H1 (cell line): ENCODE results near the gene PRSS38. TPM values are rescaled to one million over a fixed set of nuclear protein-coding genes. Genes with fewer than 3 reads are reported as not detected.

Source experiments
- CEBPB ChIP-seq: IDR thresholded peaks from 2 replicates; pipeline ENCODE4 v1.6.1; 2012; ENCODE audit warnings: low read depth, low read length
- CHD7 ChIP-seq: fragments of 300-600 bp; sonication (generic); IDR thresholded peaks from 2 replicates; pipeline ENCODE4 v1.7.1; 2012; ENCODE audit warnings: low read length, moderate library complexity, mild to moderate bottlenecking, inconsistent platforms; ENCODE audit not compliant: insufficient replicate concordance
- E2F6 ChIP-seq: IDR thresholded peaks from 2 replicates; pipeline ENCODE4 v1.6.1; 2012; ENCODE audit warnings: inconsistent platforms
- GTF2F1 ChIP-seq: IDR thresholded peaks from 2 replicates; pipeline ENCODE4 v1.6.1; 2012; ENCODE audit warnings: low read depth, low read length, improper control_type of control experiment, borderline replicate concordance
- HDAC2 ChIP-seq, 2 experiments: fragments of 300-600 bp in 1 of 2; sonication (generic) in 1 of 2; IDR thresholded peaks; 2 replicates each; pipeline ENCODE4 v1.6.1; 2011 to 2012; ENCODE audit warnings: low read depth in 2 of 2, low read length in 2 of 2, mild to moderate bottlenecking in 2 of 2, moderate library complexity in 2 of 2, borderline replicate concordance in 1 of 2, inconsistent platforms in 1 of 2
- PHF8 ChIP-seq: fragments of 200-600 bp; sonication (generic); conservative IDR thresholded peaks from 2 replicates; pipeline ENCODE4 v1.7.1; 2012; ENCODE audit warnings: low read depth, mild to moderate bottlenecking, inconsistent platforms, low read length, moderate library complexity
- RAD21 ChIP-seq, 2 experiments: IDR thresholded peaks in 1 of 2; conservative IDR thresholded peaks in 1 of 2; 2 replicates each; pipeline ENCODE4 v1.6.1; 2011; ENCODE audit warnings: low read depth in 2 of 2, low read length in 2 of 2, improper control_type of control experiment in 1 of 2, inconsistent platforms in 1 of 2, mild to moderate bottlenecking in 1 of 2, moderate library complexity in 1 of 2
- RXRA ChIP-seq: IDR thresholded peaks from 2 replicates; pipeline ENCODE4 v1.6.1; 2011; ENCODE audit warnings: low read depth, mild to moderate bottlenecking, low read length, moderate library complexity; ENCODE audit not compliant: insufficient read depth
- SUZ12 ChIP-seq: fragments of 200-600 bp; sonication (generic); IDR thresholded peaks from 2 replicates; pipeline ENCODE4 v1.6.1; 2012; ENCODE audit warnings: mild to moderate bottlenecking, inconsistent platforms, low read length, moderate library complexity, mixed read lengths
- polyA plus RNA-seq, 7 experiments: library from polyadenylated mRNA; depleted of rRNA in 3 of 7; stranded (reverse) in 5 of 7; unstranded in 2 of 7; fragments of >200 nt in 5 of 7; fragments of 200-250 nt in 2 of 7; gene quantifications; 1 replicate in 5 of 7; 2 replicates in 1 of 7; 4 replicates in 1 of 7; pipeline versions ENCODE4 v1.2.1 to v1.2.3, GENCODE V29; 2011 to 2013; ENCODE audit warnings: missing spikeins in 2 of 7, mixed read lengths in 2 of 7
- total RNA-seq: library from RNA; stranded (reverse); fragmentation: NEBNext Ultra II Directional; extraction: Animal tissue kit (Norgen Biotek cat#: 25700); gene quantifications from 2 replicates; pipeline ENCODE4 v1.2.1, GENCODE V29; 2021

The PRSS38 gene
- total and polyA plus RNA-seq, 2 of the 8 experiments (the other 6 are each of a cell fraction or from before 2014, with no cell fraction given), result not detected

GRCh38 chr1:227771771-227772170, 43.7 kb upstream of the PRSS38 start (continued):
- TF ChIP-seq CHD7, result no peak
- TF ChIP-seq RXRA, result no peak
- no peak for TF ChIP-seq HDAC2 (IDR thresholded peaks at IDR 0.05; ENCODE audit: borderline replicate concordance in 1 of 2, low read depth in 2 of 2, low read length in 2 of 2)
- TF ChIP-seq GTF2F1, result no peak
- TF ChIP-seq SUZ12, result no peak
- TF ChIP-seq E2F6, result no peak
- TF ChIP-seq PHF8, result no peak
- no peak for TF ChIP-seq CEBPB
- no peak for TF ChIP-seq RAD21 (IDR thresholded peaks at IDR 0.05 in 1 of 2, conservative IDR thresholded peaks at IDR 0.05 in 1 of 2; ENCODE audit: low read depth in 2 of 2, low read length in 2 of 2)
